Measurements from ENCODE around the gene ATP11C. TPM values are rescaled to one million over a fixed set of nuclear protein-coding genes. Genes with fewer than 3 reads are reported as not detected.

ATP11C gene
- polyA plus RNA-seq, 2 of the 4 experiments (the other 2 are of a cell fraction), result 16.4 to 34.3 TPM

DNA sequence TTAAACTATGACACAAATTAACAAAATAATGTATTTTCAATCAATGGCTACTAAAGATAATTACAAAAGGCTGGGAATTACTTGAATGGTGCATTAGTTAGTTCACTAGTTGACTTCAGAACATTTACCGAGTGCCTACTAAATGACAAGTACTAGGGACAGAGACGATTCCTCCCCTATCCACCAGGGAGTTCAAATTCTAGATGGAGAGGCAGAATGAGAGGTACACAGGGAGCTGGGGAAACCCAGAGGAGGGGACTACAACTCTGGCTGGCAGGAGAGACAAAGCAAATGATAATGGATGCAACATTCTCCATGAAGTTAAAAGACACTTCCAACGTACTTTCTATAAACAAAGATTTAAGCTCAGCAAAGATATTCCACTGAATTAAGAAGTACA lies 181.8 kb downstream of the ATP11C start:
- 88% methylated on average over 3 of the region's 3 CpGs for WGBS (ENCODE audit: missing lambda C conversion rate)
- H3K4me1 ChIP-seq, result no peaks in the 10 kb centered on the region
- DNase-seq (ENCODE audit: low read depth in 1 of 2, low spot score in 1 of 2), result no peak
- CTCF ChIA-PET, result no interaction called here
- TF ChIP-seq GATA3 (IDR thresholded peaks at IDR 0.05; ENCODE audit: borderline replicate concordance), result no peak
- no peak for TF ChIP-seq FOSB (CRISPR knock-in tag; IDR thresholded peaks at IDR 0.05)
- TF ChIP-seq BHLHE40 (IDR thresholded peaks at IDR 0.05; ENCODE audit: low read depth, low read length), result no peak
- TF ChIP-seq HEYL (CRISPR knock-in tag; IDR thresholded peaks at IDR 0.05), result no peak
- no peak for TF ChIP-seq NFE2L2 (conservative IDR thresholded peaks at IDR 0.05; ENCODE audit: low read length)
- TF ChIP-seq CBX8 (IDR thresholded peaks at IDR 0.05), result no peak
- TF ChIP-seq ZSCAN20 (CRISPR knock-in tag; IDR thresholded peaks at IDR 0.05), result no peak
- no peak for TF ChIP-seq HOXB13 (CRISPR knock-in tag; IDR thresholded peaks at IDR 0.05; ENCODE audit: low read depth)
- TF ChIP-seq CHD2 (IDR thresholded peaks at IDR 0.05; ENCODE audit: low read length, partially characterized antibody), result no peak
- no peak for TF ChIP-seq JUN (IDR thresholded peaks at IDR 0.05)
- TF ChIP-seq EHMT2 (IDR thresholded peaks at IDR 0.05; ENCODE audit: low read depth), result no peak
- TF ChIP-seq POLR2AphosphoS2 (conservative IDR thresholded peaks at IDR 0.05; ENCODE audit: low read length), result no peak
- no peak for TF ChIP-seq MYC (IDR thresholded peaks at IDR 0.05; ENCODE audit: borderline replicate concordance, low read length)
- no peak overlapping the region for H3K4me2 ChIP-seq
- POLR2A ChIA-PET, result no interaction called here
- FAIRE-seq, result no peak
- no peak for ATAC-seq
- peaks cover 4% of the 10 kb centered on the region; the same call in 1 of the 3 replicates for H3K9me3 ChIP-seq
- no peak overlapping the region for H3K27ac ChIP-seq
- H3K4me3 ChIP-seq, result no peak overlapping the region

- CTCF ChIA-PET, result no interaction called here
- no peak overlapping the region for H3K4me3 ChIP-seq
- no peak overlapping the region for H3K27ac ChIP-seq
- POLR2A ChIA-PET, result no interaction called here
- H3K4me2 ChIP-seq, result no peak overlapping the region
- peak; percentile 36 for FAIRE-seq
- no peaks in the 10 kb centered on the region for H3K4me1 ChIP-seq
- ATAC-seq, result no peak
- DNase-seq (ENCODE audit: low read depth in 1 of 2, low spot score in 1 of 2), result no peak
- TF ChIP-seq RCOR1 (IDR thresholded peaks at IDR 0.05; ENCODE audit: low read depth, low read length) (no peak), POLR2AphosphoS2 (conservative IDR thresholded peaks at IDR 0.05; ENCODE audit: low read length) (no peak), FOSL2 (IDR thresholded peaks at IDR 0.05) (no peak), FOSL2 (CRISPR knock-in tag; IDR thresholded peaks at IDR 0.05) (no peak), ESRRA (IDR thresholded peaks at IDR 0.05; ENCODE audit: borderline replicate concordance, low read length) (no peak), HDAC2 (IDR thresholded peaks at IDR 0.05) (no peak), CTCF (IDR thresholded peaks at IDR 0.05) (no peak), CEBPB (IDR thresholded peaks at IDR 0.05) (no peak), PHF8 (IDR thresholded peaks at IDR 0.05; ENCODE audit: borderline replicate concordance, low read depth) (no peak), RAD21 (conservative IDR thresholded peaks at IDR 0.05 in 1 of 2, IDR thresholded peaks at IDR 0.05 in 1 of 2) (no peak), ZFP36 (IDR thresholded peaks at IDR 0.05; ENCODE audit: borderline replicate concordance, partially characterized antibody) (no peak), FOSB (CRISPR knock-in tag; IDR thresholded peaks at IDR 0.05) (no peak)
- TF ChIP-seq, protein P1, sequence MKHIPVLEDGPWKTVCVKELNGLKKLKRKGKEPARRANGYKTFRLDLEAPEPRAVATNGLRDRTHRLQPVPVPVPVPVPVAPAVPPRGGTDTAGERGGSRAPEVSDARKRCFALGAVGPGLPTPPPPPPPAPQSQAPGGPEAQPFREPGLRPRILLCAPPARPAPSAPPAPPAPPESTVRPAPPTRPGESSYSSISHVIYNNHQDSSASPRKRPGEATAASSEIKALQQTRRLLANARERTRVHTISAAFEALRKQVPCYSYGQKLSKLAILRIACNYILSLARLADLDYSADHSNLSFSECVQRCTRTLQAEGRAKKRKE (CRISPR knock-in tag; IDR thresholded peaks at IDR 0.05; ENCODE audit: low read depth), result no peak
- H3K9me3 ChIP-seq, result peaks cover 4% of the 10 kb centered on the region; the same call in 1 of the 3 replicates
These were observed 182.5 kb downstream of the ATP11C start for GRCh38 chrX:139750390-139750789.

GRCh38 chrX:139739138-139739537 lies 193.7 kb downstream of the ATP11C start:
- H3K4me3 ChIP-seq, result no peak overlapping the region
- DNase-seq (ENCODE audit: low read depth in 1 of 2, low spot score in 1 of 2) (no peak), ATAC-seq (no peak), FAIRE-seq (no peak)
- no peak for TF ChIP-seq GATA3 (IDR thresholded peaks at IDR 0.05; ENCODE audit: borderline replicate concordance)
- no peak for TF ChIP-seq KDM5A (IDR thresholded peaks at IDR 0.05)
- TF ChIP-seq PBX3 (IDR thresholded peaks at IDR 0.05), result no peak
- TF ChIP-seq RNF2 (IDR thresholded peaks at IDR 0.05; ENCODE audit: borderline replicate concordance, low read depth), result no peak
- no peak for TF ChIP-seq BCL3 (IDR thresholded peaks at IDR 0.05)
- no peak for TF ChIP-seq CEBPB (IDR thresholded peaks at IDR 0.05)
- no peak for TF ChIP-seq FOSL2 (IDR thresholded peaks at IDR 0.05)
- no peak for TF ChIP-seq FOSL2 (CRISPR knock-in tag; IDR thresholded peaks at IDR 0.05)
- TF ChIP-seq, protein P2, sequence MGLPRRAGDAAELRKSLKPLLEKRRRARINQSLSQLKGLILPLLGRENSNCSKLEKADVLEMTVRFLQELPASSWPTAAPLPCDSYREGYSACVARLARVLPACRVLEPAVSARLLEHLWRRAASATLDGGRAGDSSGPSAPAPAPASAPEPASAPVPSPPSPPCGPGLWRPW (IDR thresholded peaks at IDR 0.05), result no peak
- TF ChIP-seq EP300 (IDR thresholded peaks at IDR 0.05), result no peak
- no peak overlapping the region for H3K4me2 ChIP-seq
- WGBS (ENCODE audit: missing lambda C conversion rate), result 67% methylated on average over 2 of the region's 2 CpGs
- no peaks in the 10 kb centered on the region for H3K4me1 ChIP-seq
- H3K9me3 ChIP-seq, result no peaks in the 10 kb centered on the region
- ChIA-PET CTCF (no interaction called here), POLR2A (no interaction called here)
- no peak overlapping the region for H3K27ac ChIP-seq
